ENCODE measurements around the gene NPC2.

DNA sequence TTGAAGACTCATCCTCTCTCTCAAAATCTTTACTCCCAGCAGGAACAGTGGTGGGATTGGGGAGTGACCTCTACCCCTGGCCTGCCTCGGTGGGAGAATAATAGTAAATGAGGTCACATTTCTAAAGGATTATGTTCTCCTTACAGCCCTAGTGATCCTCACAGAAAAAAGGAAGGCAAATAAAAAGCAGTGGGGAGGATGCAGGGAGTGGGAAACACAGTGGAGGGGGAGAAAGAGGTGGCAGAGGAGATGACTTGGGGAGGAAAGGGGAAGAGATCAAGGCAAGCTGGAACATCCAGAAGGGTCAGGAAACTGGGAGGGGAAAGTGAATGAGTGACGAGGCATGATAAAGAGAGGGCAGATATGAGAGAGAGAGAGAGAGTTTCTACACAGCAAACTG lies 58.8 kb downstream of the NPC2 start:
- TF ChIP-seq, protein P1, sequence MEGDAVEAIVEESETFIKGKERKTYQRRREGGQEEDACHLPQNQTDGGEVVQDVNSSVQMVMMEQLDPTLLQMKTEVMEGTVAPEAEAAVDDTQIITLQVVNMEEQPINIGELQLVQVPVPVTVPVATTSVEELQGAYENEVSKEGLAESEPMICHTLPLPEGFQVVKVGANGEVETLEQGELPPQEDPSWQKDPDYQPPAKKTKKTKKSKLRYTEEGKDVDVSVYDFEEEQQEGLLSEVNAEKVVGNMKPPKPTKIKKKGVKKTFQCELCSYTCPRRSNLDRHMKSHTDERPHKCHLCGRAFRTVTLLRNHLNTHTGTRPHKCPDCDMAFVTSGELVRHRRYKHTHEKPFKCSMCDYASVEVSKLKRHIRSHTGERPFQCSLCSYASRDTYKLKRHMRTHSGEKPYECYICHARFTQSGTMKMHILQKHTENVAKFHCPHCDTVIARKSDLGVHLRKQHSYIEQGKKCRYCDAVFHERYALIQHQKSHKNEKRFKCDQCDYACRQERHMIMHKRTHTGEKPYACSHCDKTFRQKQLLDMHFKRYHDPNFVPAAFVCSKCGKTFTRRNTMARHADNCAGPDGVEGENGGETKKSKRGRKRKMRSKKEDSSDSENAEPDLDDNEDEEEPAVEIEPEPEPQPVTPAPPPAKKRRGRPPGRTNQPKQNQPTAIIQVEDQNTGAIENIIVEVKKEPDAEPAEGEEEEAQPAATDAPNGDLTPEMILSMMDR (IDR thresholded peaks at IDR 0.05) = no peak
- TF ChIP-seq, protein P2, sequence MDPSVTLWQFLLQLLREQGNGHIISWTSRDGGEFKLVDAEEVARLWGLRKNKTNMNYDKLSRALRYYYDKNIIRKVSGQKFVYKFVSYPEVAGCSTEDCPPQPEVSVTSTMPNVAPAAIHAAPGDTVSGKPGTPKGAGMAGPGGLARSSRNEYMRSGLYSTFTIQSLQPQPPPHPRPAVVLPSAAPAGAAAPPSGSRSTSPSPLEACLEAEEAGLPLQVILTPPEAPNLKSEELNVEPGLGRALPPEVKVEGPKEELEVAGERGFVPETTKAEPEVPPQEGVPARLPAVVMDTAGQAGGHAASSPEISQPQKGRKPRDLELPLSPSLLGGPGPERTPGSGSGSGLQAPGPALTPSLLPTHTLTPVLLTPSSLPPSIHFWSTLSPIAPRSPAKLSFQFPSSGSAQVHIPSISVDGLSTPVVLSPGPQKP (IDR thresholded peaks at IDR 0.05; ENCODE audit: low read depth, low read length) = no peak
- TF ChIP-seq RAD21 (conservative IDR thresholded peaks at IDR 0.05 in 1 of 2, IDR thresholded peaks at IDR 0.05 in 1 of 2) (no peak), POLR2A (IDR thresholded peaks at IDR 0.05; ENCODE audit: low read length) (no peak), CEBPB (IDR thresholded peaks at IDR 0.05) (no peak), EHMT2 (IDR thresholded peaks at IDR 0.05; ENCODE audit: low read depth) (no peak), RCOR1 (IDR thresholded peaks at IDR 0.05; ENCODE audit: low read depth, low read length) (no peak), ZFP36 (IDR thresholded peaks at IDR 0.05; ENCODE audit: borderline replicate concordance, partially characterized antibody) (no peak), MAFK (IDR thresholded peaks at IDR 0.05; ENCODE audit: partially characterized antibody) (no peak), HOXA7 (CRISPR knock-in tag; IDR thresholded peaks at IDR 0.05) (no peak), CHD4 (IDR thresholded peaks at IDR 0.05; ENCODE audit: borderline replicate concordance) (no peak), NPAS2 (CRISPR knock-in tag; IDR thresholded peaks at IDR 0.05; ENCODE audit: borderline replicate concordance) (no peak)
- TF ChIP-seq, protein P3, sequence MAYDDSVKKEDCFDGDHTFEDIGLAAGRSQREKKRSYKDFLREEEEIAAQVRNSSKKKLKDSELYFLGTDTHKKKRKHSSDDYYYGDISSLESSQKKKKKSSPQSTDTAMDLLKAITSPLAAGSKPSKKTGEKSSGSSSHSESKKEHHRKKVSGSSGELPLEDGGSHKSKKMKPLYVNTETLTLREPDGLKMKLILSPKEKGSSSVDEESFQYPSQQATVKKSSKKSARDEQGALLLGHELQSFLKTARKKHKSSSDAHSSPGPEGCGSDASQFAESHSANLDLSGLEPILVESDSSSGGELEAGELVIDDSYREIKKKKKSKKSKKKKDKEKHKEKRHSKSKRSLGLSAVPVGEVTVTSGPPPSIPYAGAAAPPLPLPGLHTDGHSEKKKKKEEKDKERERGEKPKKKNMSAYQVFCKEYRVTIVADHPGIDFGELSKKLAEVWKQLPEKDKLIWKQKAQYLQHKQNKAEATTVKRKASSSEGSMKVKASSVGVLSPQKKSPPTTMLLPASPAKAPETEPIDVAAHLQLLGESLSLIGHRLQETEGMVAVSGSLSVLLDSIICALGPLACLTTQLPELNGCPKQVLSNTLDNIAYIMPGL (CRISPR knock-in tag; IDR thresholded peaks at IDR 0.05; ENCODE audit: borderline replicate concordance) = no peak

All from A549 (cell line).